Astrocyte of the spinal cord (primary cell): ENCODE measurements around the gene SHROOM2.
"Not testable (repeated sequence)": the region's sequence is repeated elsewhere in the genome, so short reads cannot be mapped to it uniquely, and the experiment has no call there.

Experiments used
- DNase-seq: peaks from one replicate; pipeline ENCODE4 v3.0.0; 2011; ENCODE audit warnings: low read depth, low spot score
- H3K4me3 ChIP-seq: 2 replicates; pipeline ENCODE4 v1.5.1; 2011; ENCODE audit warnings: low read depth, mild to moderate bottlenecking, low read length, moderate library complexity
- CTCF ChIP-seq: IDR thresholded peaks from 2 replicates; pipeline ENCODE4 v1.5.1; 2012; ENCODE audit warnings: low read depth, mild to moderate bottlenecking, low read length, inconsistent platforms
- in situ Hi-C: cut with HindIII; loops from 2 replicates; pipeline ENCODE4 v1.10.0; 2017; ENCODE audit warnings: low sequenced_read_pairs

The SHROOM2 gene

GRCh38 chrX:9765072-9765736 lies 21.0 kb upstream of the SHROOM2 start:
- DNase-seq: no peak
- in situ Hi-C loops: no loop called here
- H3K4me3 ChIP-seq: no peak overlapping the region
- TF ChIP-seq CTCF: no peak

- H3K4me3 ChIP-seq: no peak within 1 kb of the TSS
- TF ChIP-seq CTCF: no peak
- in situ Hi-C loops: no loop called here
- no peak for DNase-seq
These were observed 20.5 kb upstream of the SHROOM2 start, which contains the start of gene GPR143 for GRCh38 chrX:9765737-9766097. Gene GPR143, minus strand, starts transcription at chrX:9765847. Its CDS starts 30 bp downstream, at chrX:9765817.

GRCh38 chrX:9767375-9767774 lies 18.9 kb upstream of the SHROOM2 start:
- no peak overlapping the region for H3K4me3 ChIP-seq
- no peak for DNase-seq
- in situ Hi-C loops: no loop called here
- no peak for TF ChIP-seq CTCF

- H3K4me3 ChIP-seq, in situ Hi-C loops, DNase-seq: not testable (repeated sequence)
These were observed 17.8 kb upstream of the SHROOM2 start for GRCh38 chrX:9768321-9768839.

GRCh38 chrX:9770319-9770718 lies 15.9 kb upstream of the SHROOM2 start:
- H3K4me3 ChIP-seq: no peak overlapping the region
- no peak for DNase-seq
- TF ChIP-seq CTCF: no peak
- in situ Hi-C loops: no loop called here

GRCh38 chrX:9772943-9773342 lies 13.3 kb upstream of the SHROOM2 start:
- no peak for DNase-seq
- no peak for TF ChIP-seq CTCF
- in situ Hi-C loops: no loop called here
- H3K4me3 ChIP-seq: no peak overlapping the region

- no peak for DNase-seq
- no peak overlapping the region for H3K4me3 ChIP-seq
- in situ Hi-C loops: no loop called here
- TF ChIP-seq CTCF: no peak
These were observed 10.3 kb upstream of the SHROOM2 start for GRCh38 chrX:9775930-9776329.
